Daoy (cell line): ENCODE results near the gene PSD2. TPM values are rescaled to one million over a fixed set of nuclear protein-coding genes. Genes with fewer than 3 reads are reported as not detected.
A peak's percentile ranks its signal among the peaks of the same experiment; 100 is the strongest.

Experiments
- DNase-seq: peaks from one replicate; pipeline ENCODE4 v3.0.0-alpha.2; 2015; ENCODE audit warnings: low read depth
- total RNA-seq: library from RNA; depleted of rRNA; stranded (reverse); fragments of >200 nt; shearing (Covaris generic); gene quantifications from 2 replicates; pipeline ENCODE4 v1.2.3, GENCODE V29; 2014; rRNA removed

Gene PSD2
- total RNA-seq, 1 experiment from 2014 or later = 0.40 TPM

DNA sequence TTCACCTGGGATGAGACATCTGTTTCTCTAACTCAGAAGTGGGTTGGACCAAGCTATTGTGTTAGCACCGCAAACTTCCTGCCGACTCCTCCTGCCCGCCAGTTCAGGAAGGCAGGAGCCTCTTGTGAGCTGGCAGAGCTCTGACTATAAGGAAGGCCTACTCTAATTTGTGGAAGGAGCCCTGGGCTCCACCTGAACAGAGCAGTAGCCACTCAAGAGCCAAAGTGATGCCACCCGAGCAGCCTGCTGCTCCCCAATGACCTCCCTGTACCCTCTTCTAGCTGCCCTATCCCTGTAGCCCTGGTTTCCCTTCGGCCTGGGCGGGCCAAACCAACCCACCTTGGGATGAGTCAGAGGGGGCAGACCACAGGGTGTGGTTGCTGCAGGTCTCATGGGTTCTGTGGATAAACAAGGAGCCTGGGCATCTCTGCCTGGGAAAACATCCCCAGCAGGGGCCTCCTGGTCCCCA lies 81.6 kb downstream of the PSD2 start:
- peak; percentile 81 for DNase-seq

DNA sequence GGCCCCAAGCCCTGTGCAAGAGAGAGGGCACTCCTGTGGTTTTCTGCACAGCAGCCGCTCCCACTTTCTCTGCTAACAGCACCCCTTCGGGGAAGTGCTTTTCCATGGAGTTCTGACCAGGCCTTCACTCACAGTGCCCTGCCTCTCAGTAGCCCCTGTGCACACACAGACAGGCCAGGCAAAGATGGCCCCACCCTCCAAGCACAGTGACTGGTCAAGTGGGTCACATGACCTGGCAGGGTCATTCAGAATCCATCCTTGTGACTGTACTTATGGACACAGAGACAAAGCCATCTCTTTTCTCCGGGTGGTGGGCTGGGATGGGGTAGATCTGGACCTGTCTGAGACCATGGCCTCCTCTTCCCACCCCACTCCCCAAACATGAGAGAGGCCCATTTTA lies 82.5 kb downstream of the PSD2 start:
- DNase-seq = peak; percentile 27

DNA sequence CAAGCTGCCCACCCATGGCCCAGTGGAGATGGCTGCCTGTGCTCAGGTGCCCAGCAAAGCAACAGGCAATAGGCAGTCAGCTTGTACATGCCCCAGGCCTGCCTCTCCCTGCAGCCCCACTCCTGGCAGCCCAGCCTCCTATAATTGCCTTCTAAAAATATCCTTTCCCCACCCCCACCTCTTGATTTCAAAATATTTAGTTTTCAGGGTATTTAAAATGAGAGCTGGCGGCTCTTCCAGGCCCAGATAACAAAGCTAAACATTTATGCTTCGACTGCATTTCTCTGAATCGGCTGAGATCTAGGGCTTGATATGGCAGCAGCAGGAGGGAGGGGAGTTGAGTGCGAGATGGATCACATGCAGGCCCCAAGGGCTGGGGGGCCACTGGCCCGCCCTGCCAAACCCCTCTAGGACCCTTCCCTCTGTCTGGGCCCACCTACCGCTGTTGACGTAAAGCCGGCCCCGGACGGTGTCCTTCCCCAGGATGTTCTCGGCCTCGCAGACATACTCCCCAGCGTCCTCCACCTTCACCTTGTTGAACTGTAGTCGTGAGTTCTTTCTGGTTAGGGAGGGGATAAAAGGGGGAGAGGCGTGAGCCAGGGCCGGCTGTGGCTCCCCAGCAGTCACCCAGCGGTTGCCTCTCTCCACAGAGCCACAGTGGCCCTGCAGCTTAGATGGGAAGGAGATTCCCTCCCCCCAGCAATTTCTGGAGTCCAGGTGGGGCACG lies 85.0 kb downstream of the PSD2 start:
- DNase-seq = no peak

DNA sequence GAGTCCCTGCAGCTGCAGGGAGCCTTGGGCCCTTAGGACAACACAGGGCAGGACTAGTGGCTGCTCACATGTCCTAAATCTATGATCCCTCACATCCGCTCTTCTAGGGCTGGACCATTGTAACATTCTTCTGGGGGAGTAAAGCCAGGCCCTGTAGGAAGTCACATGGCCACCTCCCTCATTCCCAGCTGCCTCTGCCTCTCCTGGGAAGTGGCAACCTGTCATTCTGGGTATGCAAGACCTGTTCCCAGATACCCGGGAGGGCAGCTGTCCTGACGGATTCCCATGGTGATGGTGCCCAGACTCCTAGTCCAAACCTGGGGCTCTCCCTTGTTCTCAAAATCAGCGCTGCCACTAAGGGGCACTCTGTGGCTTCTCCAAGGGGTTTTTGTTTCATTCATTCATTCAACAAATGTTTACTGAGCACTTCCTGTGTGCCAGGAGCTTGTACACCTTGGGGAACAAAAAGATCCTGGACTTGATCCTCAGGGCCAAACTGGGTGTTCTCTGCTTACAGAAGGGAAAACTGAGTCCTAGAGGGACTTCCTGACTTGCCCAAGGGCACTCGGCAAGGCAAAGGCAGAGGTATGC lies 85.6 kb downstream of the PSD2 start:
- no peak for DNase-seq

GRCh38 chr5:139882316-139882715 lies 86.7 kb downstream of the PSD2 start:
- DNase-seq = no peak

DNA sequence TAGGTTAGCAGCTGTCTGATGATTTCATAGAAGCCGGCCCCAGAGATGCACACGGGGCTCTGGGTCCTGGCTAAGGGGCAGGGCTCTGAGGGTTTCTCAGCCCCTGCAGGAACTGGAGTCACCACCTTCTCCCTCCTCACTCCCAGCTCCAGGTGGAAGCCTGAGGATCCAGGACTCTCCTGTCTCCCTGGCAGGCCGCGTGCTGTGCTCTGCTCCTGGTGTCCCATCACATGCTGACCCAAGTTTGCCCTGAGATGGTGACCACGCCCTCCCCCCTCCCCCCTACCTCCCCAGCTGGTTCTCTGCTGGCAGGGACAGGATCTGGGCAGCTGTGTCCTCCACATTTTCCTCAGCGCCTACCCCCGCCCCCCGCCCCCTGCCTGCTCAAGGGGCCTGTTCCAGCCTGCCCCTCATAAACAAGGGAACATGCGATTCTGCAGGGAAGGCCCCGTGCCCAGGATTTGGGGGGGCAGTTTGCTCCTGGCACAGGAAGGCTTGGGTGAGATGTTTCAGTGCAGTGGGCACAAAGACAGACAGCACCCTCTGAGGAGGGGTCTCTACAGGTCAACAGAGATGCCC lies 87.4 kb downstream of the PSD2 start:
- DNase-seq = no peak

DNA sequence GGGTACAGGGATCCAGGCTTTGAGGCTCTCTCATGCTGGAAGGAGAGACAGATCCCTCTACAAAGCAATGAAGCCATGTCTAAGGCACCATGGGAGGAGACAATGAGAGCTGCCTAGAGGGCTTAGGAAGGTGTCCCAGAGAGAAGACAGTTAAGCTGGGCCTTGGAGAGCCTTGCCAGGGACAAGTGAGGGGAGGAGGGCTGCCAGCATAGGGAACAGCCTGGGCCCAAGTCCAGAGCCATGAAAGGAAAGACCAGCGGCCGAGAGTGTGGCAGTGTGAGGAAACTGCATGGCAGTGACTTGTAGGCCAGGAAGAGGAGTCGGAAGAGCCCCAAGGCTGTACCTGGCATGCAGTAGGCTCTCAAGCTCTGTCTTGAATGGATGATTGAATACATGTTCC lies 88.5 kb downstream of the PSD2 start:
- no peak for DNase-seq

GRCh38 chr5:139884734-139885133 lies 89.1 kb downstream of the PSD2 start:
- DNase-seq = no peak

- DNase-seq = no peak
Measured at GRCh38 chr5:139885172-139885856, 89.7 kb downstream of the PSD2 start.

DNA sequence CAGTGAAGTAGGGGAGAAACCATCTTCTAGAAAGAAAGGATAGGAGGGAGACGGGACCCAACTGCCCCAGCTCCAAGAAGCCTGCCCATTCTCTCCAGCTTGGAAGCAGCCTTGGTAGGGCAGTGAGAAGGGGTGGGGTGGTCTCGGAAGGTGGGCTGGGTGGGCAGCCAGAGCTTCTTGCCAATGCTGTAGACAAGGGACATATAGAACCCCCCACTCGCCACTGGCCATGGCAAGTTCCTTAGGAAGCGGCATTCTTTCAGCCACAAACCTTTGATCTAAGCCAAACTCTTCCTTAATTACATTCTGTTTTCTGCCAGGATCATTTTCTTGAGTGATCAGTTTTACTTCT lies 90.2 kb downstream of the PSD2 start:
- DNase-seq = no peak

- DNase-seq = no peak
Measured at GRCh38 chr5:139886213-139886612, 90.6 kb downstream of the PSD2 start.

- DNase-seq = no peak
Measured at GRCh38 chr5:139888370-139888769, 92.8 kb downstream of the PSD2 start.

- DNase-seq = no peak
Measured at GRCh38 chr5:139889410-139889809, 93.8 kb downstream of the PSD2 start.

DNA sequence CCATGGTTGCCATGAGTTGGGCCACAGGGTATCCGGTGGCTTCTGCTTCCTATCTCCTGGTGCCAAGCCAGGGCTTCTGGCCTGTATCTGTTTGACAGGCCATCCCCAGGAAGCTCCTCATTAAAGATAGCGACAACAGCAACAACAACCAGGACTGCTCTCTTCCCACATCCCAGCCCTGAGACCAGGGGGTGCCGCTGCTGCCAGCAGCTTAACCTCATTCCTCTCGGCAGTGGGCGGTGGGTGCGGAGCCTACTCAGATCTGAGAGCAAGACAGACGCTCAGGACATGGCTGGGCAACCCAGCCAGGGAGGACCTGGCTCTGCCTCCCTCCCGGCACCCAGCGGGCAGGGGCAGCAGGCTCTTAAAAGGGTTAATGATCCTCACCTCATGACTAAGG lies 98.3 kb downstream of the PSD2 start:
- no peak for DNase-seq

Other genes with a start within 250 kb of the PSD2 start
- gene UBE2D2, start 234.5 kb upstream of the PSD2 start, total RNA-seq = 99.5 and 140 TPM in 2 replicates
- gene CXXC5, start 147.5 kb upstream of the PSD2 start, total RNA-seq = 199 and 205 TPM in 2 replicates
- 0.17 and 0.48 TPM in 2 replicates for gene NRG2, start 247.5 kb downstream of the PSD2 start, total RNA-seq